ENCODE results near the gene RNLS. TPM values are rescaled to one million over a fixed set of nuclear protein-coding genes. Genes with fewer than 3 reads are reported as not detected.

Gene RNLS
- total RNA-seq, 1 donor from 2014 or later: 0.19 TPM

GRCh38 chr10:88553116-88553752, 29.9 kb downstream of the RNLS start:
- peak; percentile 84 for DNase-seq (ENCODE audit: low read depth)

- DNase-seq (ENCODE audit: low read depth): no peak
Measured at GRCh38 chr10:88551246-88551645, 31.9 kb downstream of the RNLS start.

GRCh38 chr10:88546497-88546896, 36.6 kb downstream of the RNLS start:
- DNase-seq (ENCODE audit: low read depth): no peak

- DNase-seq (ENCODE audit: low read depth): no peak
Measured at GRCh38 chr10:88545359-88545758, 37.8 kb downstream of the RNLS start.

GRCh38 chr10:88544140-88544870, 38.8 kb downstream of the RNLS start:
- no peak for DNase-seq (ENCODE audit: low read depth)

GRCh38 chr10:88542522-88542921, 40.6 kb downstream of the RNLS start:
- DNase-seq (ENCODE audit: low read depth): no peak

- DNase-seq (ENCODE audit: low read depth): no peak
Measured at GRCh38 chr10:88541116-88541626, 41.9 kb downstream of the RNLS start.

GRCh38 chr10:88540351-88540750, 42.8 kb downstream of the RNLS start:
- DNase-seq (ENCODE audit: low read depth): peak; percentile 41

- DNase-seq (ENCODE audit: low read depth): peak; percentile 90
Measured at GRCh38 chr10:88538048-88538447, 45.1 kb downstream of the RNLS start.

GRCh38 chr10:88537322-88537721, 45.8 kb downstream of the RNLS start:
- no peak for DNase-seq (ENCODE audit: low read depth)

GRCh38 chr10:88536437-88536836, 46.7 kb downstream of the RNLS start:
- DNase-seq (ENCODE audit: low read depth): no peak

- DNase-seq (ENCODE audit: low read depth): no peak
Measured at GRCh38 chr10:88534072-88534665, 48.9 kb downstream of the RNLS start.

- DNase-seq (ENCODE audit: low read depth): no peak
Measured at GRCh38 chr10:88531392-88532052, 51.6 kb downstream of the RNLS start.

- no peak for DNase-seq (ENCODE audit: low read depth)
Measured at GRCh38 chr10:88530629-88531391, 52.3 kb downstream of the RNLS start.

- no peak for DNase-seq (ENCODE audit: low read depth)
Measured at GRCh38 chr10:88530093-88530492, 53.0 kb downstream of the RNLS start.

- DNase-seq (ENCODE audit: low read depth): no peak
Measured at GRCh38 chr10:88528806-88529570, 54.1 kb downstream of the RNLS start.

- DNase-seq (ENCODE audit: low read depth): no peak
Measured at GRCh38 chr10:88528201-88528600, 54.9 kb downstream of the RNLS start.

- DNase-seq (ENCODE audit: low read depth): no peak
Measured at GRCh38 chr10:88527245-88527644, 55.9 kb downstream of the RNLS start.

GRCh38 chr10:88526501-88527105, 56.5 kb downstream of the RNLS start:
- DNase-seq (ENCODE audit: low read depth): no peak

All from myocyte (in vitro differentiated cells).